Muscle of arm (tissue), 12 donors: ENCODE data around the gene SPEG. TPM values are rescaled to one million over a fixed set of nuclear protein-coding genes. Genes with fewer than 3 reads are reported as not detected.

Experiments
- DNase-seq: peaks from one replicate; pipeline ENCODE4 v3.0.0-alpha.2; 2013
- polyA plus RNA-seq, 12 donors: library from polyadenylated mRNA; unstranded; fragments of 120-200 nt; gene quantifications; one replicate each; pipeline ENCODE4 v1.2.1, GENCODE V29; 2013; ENCODE audit not compliant: insufficient read length in 12 of 12

Gene SPEG
- polyA plus RNA-seq, 12 donors, result 61.4 to 251 (median 156) TPM

- DNase-seq, result no peak
These were observed 92.4 kb downstream of the SPEG start for GRCh38 chr2:219527076-219527394.

GRCh38 chr2:219527472-219527871, 92.8 kb downstream of the SPEG start:
- DNase-seq, result no peak

GRCh38 chr2:219530048-219530963, 95.7 kb downstream of the SPEG start:
- DNase-seq, result peak; percentile 89

GRCh38 chr2:219531639-219532377, 97.2 kb downstream of the SPEG start:
- no peak for DNase-seq

- DNase-seq, result no peak
These were observed 97.7 kb downstream of the SPEG start for GRCh38 chr2:219532378-219532649.

- DNase-seq, result no peak
These were observed 99.5 kb downstream of the SPEG start for GRCh38 chr2:219533930-219534661.

GRCh38 chr2:219536425-219536824, 101.8 kb downstream of the SPEG start:
- DNase-seq, result no peak

GRCh38 chr2:219536967-219537366, 102.3 kb downstream of the SPEG start:
- DNase-seq, result no peak

GRCh38 chr2:219537657-219538488, 103.2 kb downstream of the SPEG start:
- no peak for DNase-seq

GRCh38 chr2:219538504-219538951, 103.9 kb downstream of the SPEG start:
- DNase-seq, result no peak

GRCh38 chr2:219538956-219539788, 104.5 kb downstream of the SPEG start:
- DNase-seq, result no peak

GRCh38 chr2:219539926-219540678, 105.5 kb downstream of the SPEG start:
- DNase-seq, result no peak

- DNase-seq, result no peak
These were observed 106.3 kb downstream of the SPEG start for GRCh38 chr2:219540784-219541504.

- peak; percentile 74 for DNase-seq
These were observed 107.1 kb downstream of the SPEG start for GRCh38 chr2:219541611-219542180.

- DNase-seq, result no peak
These were observed 108.4 kb downstream of the SPEG start for GRCh38 chr2:219542931-219543595.

GRCh38 chr2:219543596-219544358, 109.1 kb downstream of the SPEG start, which contains the start of the genes CHPF and TMEM198:
CHPF (minus strand) TSS chr2:219543809; CDS start chr2:219543538, 271 bp downstream.
TMEM198 (plus strand) TSS chr2:219544028; CDS start chr2:219544728, 700 bp downstream.
- DNase-seq, result peak; percentile 99

GRCh38 chr2:219544567-219544966, 109.9 kb downstream of the SPEG start:
- DNase-seq, result no peak
